GM12892 (cell line): ENCODE data around the gene EXOC7. TPM values are rescaled to one million over a fixed set of nuclear protein-coding genes. Genes with fewer than 3 reads are reported as not detected.

ENCODE experiments used
- DNase-seq: peaks from one replicate; pipeline ENCODE4 v3.0.0; 2011; ENCODE audit not compliant: insufficient read length
- FAIRE-seq: peaks from 2 replicates; lab custom pipeline; 2011; peaks lifted over from hg19 to GRCh38; lab: Jason Lieb, UNC
- POLR2A ChIP-seq: IDR thresholded peaks from 2 replicates; pipeline ENCODE4 v1.6.1; 2011; ENCODE audit warnings: low read depth, low read length, control low read depth
- POLR2AphosphoS5 ChIP-seq: IDR thresholded peaks from 2 replicates; pipeline ENCODE4 v1.6.1; 2011; ENCODE audit warnings: low read depth, low read length, control low read depth
- TAF1 ChIP-seq: IDR thresholded peaks from 2 replicates; pipeline ENCODE4 v1.6.1; 2011; ENCODE audit warnings: low read depth, mild to moderate bottlenecking, control low read depth, low read length, borderline replicate concordance
- polyA plus RNA-seq: library from polyadenylated mRNA; unstranded; fragments of >200 nt; gene quantifications from one replicate; pipeline ENCODE4 v1.2.1, GENCODE V29; 2012; ENCODE audit warnings: missing spikeins, inconsistent platforms; ENCODE audit not compliant: missing spikeins

Gene EXOC7, protein sequence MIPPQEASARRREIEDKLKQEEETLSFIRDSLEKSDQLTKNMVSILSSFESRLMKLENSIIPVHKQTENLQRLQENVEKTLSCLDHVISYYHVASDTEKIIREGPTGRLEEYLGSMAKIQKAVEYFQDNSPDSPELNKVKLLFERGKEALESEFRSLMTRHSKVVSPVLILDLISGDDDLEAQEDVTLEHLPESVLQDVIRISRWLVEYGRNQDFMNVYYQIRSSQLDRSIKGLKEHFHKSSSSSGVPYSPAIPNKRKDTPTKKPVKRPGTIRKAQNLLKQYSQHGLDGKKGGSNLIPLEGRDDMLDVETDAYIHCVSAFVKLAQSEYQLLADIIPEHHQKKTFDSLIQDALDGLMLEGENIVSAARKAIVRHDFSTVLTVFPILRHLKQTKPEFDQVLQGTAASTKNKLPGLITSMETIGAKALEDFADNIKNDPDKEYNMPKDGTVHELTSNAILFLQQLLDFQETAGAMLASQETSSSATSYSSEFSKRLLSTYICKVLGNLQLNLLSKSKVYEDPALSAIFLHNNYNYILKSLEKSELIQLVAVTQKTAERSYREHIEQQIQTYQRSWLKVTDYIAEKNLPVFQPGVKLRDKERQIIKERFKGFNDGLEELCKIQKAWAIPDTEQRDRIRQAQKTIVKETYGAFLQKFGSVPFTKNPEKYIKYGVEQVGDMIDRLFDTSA
- 33.7 TPM for polyA plus RNA-seq

DNA sequence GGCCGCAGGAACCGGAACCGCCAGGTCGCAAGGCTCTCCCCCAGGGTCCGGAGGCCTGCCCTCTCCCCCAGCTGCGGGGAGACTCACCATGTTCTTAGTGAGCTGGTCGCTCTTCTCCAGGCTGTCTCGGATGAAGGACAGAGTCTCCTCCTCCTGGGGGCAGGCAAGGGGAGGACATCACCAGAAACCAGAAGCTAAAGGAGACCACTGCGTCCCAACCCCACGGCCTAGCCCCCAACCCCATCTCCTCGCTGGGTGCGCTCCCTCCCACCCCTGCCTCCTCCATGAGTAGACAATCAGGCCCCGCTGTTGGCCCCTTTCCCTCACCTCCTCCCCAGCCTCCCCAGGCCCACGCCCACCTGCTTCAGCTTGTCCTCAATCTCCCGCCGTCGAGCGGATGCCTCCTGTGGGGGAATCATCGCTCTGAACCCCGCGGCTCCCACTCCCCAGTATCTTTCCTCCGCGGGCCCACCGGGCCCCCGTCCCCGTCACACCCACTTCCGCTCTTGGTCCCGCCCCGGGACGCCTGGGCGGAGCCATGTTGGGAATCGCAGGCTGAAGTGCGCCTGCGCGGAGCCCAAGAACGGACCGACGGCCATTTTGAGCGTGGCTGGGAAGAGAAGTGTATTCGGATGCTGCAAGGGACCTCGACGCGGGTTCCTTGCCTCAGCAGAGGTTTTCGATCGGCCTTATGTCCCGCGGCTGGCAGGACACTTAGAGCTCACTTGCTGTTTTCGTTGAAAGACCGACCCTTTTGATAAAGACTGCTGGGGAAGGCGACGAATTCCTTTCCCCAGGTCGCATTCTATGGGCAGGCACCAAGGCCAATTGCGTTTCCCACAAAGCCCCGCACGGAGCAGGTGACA, at the start of gene EXOC7:
EXOC7 (minus strand) TSS at position 514 of the 866 bp plus-strand sequence; CDS start at position 419, 95 bp downstream.
- DNase-seq (peak; percentile 98), FAIRE-seq (peak; percentile 93)
- TF ChIP-seq POLR2A (peak; percentile 89), TAF1 (0 out of 2 replicates have a peak, but pooled peaks have one; percentile 44), POLR2AphosphoS5 (peak; percentile 82)

- DNase-seq (no peak), FAIRE-seq (no peak)
- TF ChIP-seq POLR2A (no peak), POLR2AphosphoS5 (no peak), TAF1 (no peak)
These were observed 49.6 kb upstream of the EXOC7 start for GRCh38 chr17:76153202-76153601.

DNA sequence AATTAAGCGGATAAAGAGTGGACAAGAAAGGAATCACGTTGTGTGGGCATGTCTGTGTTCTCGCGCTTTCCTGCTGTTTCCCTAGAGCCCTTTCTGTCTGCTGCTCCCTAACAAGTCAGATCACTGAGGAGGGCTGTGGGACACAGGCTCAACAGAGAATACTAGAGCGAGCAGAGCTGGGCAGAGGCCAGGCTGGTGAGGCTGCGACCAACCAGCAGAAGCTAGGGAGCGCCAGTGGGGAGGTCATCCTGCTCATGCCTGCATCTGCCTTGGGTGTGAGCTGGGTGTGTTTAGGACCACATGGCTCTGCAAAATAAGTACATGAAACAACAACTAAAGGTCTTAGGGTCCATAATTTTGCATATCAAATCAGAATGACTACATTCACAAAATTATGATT, 49.0 kb upstream of the EXOC7 start:
- DNase-seq (no peak), FAIRE-seq (no peak)
- TF ChIP-seq POLR2A (no peak), POLR2AphosphoS5 (no peak), TAF1 (no peak)

DNA sequence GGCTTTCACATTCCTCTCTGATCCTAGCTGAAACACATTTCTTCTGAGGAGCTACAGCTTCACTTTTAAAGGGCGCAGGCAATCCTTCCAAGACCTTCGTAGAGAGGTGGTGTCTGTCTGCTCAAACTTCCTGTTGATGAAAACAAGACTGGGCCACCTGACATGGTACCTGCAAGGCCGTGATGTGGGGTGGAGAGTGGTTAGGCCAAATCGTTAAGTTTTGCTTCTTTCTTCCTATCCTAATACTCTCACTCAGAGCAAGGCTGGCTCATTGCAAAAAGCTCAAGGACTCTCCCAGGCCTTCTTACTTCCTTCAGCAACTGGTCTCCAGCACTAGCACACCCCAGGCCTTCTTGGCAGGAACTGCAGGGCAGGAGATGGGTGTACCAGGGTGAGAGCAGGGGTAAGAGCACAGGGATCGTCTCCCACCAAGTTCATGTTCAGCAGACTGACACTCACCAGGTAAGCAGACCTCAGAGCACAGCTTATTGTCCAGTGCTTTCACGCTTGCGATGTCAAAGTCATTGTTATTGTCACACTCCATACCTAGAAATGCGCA, 48.4 kb upstream of the EXOC7 start:
- DNase-seq (no peak), FAIRE-seq (no peak)
- TF ChIP-seq POLR2AphosphoS5 (no peak), POLR2A (no peak), TAF1 (no peak)

DNA sequence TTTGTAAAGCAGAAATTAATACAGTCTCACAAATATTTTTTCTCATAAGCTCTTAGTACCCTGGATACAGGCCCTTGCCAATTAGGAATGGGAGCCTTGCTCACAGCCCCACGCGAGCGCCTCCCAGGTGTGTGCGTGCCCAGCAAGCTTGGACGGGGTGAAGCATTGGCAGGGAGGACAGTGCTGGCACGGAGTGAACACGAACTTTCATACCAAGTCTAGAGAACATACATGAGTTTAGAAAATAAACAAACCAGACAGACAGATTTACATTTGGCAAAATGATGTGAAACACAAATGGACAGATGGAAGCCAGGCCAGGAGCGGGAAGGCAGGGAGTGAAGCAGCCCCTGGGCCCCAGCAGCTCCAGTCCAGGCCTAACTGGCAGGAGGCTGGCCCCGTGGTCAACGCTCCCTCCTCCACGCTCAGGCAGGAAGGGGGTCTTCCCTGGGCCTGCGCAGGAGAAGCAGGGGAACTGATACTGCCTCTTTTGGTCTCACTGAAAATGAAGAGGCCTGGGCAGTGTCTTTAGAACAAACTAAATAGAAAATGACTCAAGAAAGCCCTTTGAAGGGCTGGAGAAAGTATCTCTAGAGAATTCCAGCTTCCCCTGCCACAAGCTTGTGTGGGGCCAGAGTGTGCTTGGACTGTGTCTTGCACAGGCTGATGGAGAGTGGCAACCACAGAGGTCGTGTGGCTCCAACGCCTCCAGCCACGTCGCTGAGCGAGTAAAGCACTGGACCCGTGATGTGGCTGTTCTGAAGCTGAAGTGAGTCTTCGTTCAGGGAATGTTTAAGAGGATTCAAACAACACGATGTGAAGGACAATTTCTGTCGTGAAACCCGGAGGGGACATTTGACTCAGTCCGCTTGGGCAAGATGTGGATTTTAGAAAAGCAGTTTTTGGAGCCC, 47.4 kb upstream of the EXOC7 start:
- TF ChIP-seq TAF1, result no peak
- DNase-seq (no peak), FAIRE-seq (no peak)

DNA sequence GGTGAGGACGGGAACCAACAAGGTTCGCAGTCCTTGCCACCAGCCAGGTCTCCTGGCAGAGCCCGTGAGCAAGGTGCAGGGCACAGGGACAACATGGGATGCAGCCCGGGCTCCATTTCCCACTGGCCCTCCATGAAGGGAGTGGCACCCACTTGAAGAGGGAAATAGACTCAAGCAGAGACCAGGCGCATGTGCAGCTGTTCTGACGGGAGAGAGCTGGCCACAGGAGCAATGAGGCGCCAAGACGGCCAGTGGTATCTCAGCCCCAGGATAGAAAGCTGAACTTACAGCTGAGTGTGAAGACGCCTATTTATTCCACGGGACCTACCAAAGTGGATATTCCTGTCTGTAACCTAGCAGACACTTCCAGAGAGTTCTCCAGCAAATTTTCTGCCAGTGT, 45.6 kb upstream of the EXOC7 start:
- DNase-seq (no peak), FAIRE-seq (no peak)
- TF ChIP-seq POLR2A, result no peak
- no peak for TF ChIP-seq TAF1
- no peak for TF ChIP-seq POLR2AphosphoS5

DNA sequence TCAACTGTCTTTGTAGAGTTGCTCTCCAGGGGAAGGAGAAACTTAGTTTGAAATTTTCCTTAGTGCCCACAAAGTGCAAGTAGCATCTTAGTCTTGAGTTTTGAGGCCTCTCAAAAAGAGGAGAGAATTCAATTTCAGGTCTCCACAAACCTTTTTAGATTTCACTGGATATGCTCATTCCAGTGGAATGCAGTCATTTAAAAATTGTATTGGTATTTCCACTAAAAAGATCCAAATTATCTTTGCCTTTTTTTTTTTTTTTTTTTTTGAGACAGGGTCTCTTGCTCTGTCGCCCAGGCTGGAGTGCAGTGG, 44.4 kb upstream of the EXOC7 start:
- no peak for DNase-seq
- no peak for FAIRE-seq
- TF ChIP-seq POLR2A, result no peak
- no peak for TF ChIP-seq TAF1
- TF ChIP-seq POLR2AphosphoS5, result no peak

- FAIRE-seq, result no peak
- no peak for DNase-seq
- TF ChIP-seq TAF1 (no peak), POLR2AphosphoS5 (no peak), POLR2A (no peak)
These were observed 43.8 kb upstream of the EXOC7 start for GRCh38 chr17:76147211-76148014.

DNA sequence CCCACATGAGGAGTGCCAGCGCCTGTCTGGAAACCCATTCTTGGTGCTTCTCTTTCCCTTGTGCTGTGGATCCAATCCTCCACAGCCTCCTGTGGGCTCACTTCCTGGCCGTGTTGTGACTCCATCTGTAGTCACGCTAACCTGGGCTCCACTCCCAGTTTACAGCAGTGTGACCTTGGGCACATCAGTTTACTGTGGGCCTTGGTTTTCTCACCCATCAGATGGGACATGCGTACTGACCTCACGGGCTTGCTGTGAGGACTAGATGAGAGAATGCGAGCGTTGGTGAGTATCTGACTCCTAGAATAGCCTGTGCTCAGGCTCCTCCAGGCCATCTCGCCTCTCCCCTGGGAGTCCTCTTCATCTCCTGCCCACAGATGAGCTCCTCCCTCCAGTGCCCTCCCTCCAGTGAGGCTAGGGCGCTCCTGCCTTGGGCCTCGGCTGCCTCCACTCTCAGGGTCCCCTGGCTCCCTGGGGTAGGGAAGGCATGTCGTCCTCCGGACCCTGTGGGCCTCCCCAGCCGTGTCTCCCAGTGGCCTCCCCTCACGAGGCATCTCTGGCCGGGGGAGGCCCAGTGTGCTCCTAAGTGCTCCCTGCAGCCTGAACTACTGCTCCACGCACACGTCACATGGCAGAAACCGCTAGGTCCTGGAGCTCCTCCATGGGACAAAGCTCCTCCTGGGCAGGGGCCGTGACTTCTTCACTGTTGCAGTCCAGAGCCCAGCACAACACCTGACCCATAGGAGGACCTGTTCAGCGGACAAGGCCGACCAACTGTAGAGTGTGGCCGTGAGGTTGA, 42.7 kb upstream of the EXOC7 start:
- FAIRE-seq, result peak; percentile 78
- no peak for DNase-seq
- TF ChIP-seq TAF1 (no peak), POLR2AphosphoS5 (no peak), POLR2A (no peak)
